ENCODE results near the gene TOPBP1.

TOPBP1 gene

DNA sequence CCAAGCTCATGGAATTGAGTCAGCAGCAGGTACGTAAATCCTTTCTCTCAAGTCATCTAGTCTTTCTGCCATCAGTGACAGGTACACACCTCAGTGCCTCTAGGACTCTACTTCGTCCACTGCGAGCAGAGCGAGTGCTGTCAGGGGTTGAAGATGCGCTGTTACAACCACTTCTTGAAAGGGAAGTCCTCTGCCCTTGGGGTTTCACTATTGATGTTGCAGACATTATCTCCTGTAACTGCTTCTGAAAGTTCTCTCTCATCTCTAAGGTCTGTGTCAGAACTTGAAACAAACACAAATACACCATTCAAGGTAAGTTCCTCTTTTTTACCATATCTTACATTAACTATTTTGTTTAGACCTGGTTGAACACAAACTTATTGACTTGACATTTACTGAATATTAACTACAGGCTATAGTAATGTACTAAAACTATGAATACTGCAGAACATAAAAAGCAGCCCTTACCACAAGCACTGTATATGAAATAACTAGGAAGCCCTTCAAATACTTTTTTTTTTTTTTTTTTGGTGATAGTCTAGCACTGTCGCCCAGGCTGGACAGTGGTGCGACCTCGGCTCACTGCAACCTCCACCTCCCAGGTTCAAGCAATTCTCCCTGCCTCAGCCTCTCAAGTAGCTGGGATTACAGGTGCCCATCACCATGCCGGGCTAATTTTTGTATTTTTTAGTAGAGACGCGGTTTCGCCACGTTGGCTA lies 41.5 kb downstream of the TOPBP1 start:
- no peak for DNase-seq (ENCODE audit: low read depth)

GRCh38 chr3:133611534-133611933 lies 50.2 kb downstream of the TOPBP1 start:
- no peak for DNase-seq (ENCODE audit: low read depth)
- no peak overlapping the region for H3K4me3 ChIP-seq (ENCODE audit: low read depth, low read length)

More for the DNA sequence above, 41.5 kb downstream of the TOPBP1 start:
- H3K4me3 ChIP-seq (ENCODE audit: low read depth, low read length): no peak overlapping the region

DNA sequence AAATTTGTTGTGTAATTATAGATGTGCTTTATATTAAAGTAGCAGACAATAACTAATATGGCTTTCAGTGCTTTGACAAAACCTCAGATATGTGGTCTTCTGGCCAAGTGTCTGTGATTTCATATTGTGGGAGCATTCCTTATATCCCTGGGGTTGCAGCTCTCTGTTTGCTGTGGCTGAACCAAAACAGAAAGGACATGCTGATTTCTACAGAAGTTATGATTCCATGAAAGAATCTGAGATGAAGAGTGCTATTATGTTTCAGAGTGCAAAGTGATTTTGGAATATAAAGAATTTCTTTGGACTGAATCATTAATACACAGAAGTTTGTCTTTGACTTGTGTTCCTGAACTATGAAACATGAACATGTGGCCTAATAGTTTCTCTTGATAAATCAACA lies 51.7 kb downstream of the TOPBP1 start:
- DNase-seq (ENCODE audit: low read depth): no peak
- no peak overlapping the region for H3K4me3 ChIP-seq (ENCODE audit: low read depth, low read length)

GRCh38 chr3:133608388-133608787 lies 53.4 kb downstream of the TOPBP1 start:
- no peak overlapping the region for H3K4me3 ChIP-seq (ENCODE audit: low read depth, low read length)
- DNase-seq (ENCODE audit: low read depth): no peak

DNA sequence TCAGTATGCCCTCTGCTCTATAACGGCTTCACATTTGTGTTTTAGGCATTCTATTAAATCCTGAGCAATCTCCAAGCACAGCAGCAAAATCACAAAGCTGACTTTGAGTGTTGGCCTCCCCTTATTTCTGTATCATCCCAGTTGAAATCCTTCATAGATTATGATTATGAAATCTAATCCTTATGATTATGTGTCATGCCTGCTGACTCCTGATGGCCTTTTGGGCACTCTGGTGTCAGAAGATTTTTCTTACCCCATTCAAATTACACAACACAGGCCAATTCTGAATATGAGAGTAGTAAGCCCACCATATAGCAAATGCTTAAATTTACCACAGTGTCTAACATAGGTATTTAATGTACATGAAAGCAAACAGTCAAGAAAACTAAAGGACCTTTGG lies 53.9 kb downstream of the TOPBP1 start:
- no peak for DNase-seq (ENCODE audit: low read depth)
- no peak overlapping the region for H3K4me3 ChIP-seq (ENCODE audit: low read depth, low read length)

DNA sequence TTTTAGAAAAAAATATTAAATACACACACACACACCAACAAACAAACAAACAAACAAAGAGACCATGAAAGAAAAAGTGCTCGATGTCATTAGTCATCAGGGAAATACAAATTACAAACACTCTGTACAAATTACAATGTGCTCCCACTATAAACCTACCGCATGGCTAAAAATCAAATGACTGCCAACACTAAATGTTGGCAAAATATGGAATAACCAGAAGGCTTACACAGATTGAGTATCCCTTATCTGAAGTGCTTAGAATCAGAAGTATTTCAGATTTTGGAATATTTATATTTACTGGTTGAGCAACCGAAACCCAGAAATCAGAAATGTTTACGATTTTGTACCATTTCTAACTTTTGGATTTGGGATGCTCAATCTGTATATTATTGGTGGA lies 54.8 kb downstream of the TOPBP1 start:
- no peak for DNase-seq (ENCODE audit: low read depth)
- no peak overlapping the region for H3K4me3 ChIP-seq (ENCODE audit: low read depth, low read length)

DNA sequence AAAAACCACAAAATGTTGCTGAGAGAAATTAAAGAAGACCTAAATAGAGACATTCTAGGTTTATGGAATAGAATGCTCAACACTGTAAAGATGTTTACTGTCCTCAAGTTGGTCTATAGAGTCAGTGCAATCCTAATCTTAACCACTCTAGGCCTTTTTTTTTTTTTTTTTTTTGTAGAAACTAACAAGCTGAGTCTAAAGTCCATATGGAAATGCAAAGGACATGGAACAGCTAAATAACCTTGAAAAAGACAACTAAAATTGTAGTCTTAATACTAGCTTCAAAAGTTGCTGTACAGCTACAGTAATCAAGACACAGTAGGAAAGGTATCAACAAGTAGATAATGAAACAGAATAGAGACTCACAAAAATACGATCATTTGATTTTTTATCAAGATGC lies 55.4 kb downstream of the TOPBP1 start:
- H3K4me3 ChIP-seq (ENCODE audit: low read depth, low read length): no peak overlapping the region

GRCh38 chr3:133600572-133601081 lies 61.1 kb downstream of the TOPBP1 start:
- H3K4me3 ChIP-seq (ENCODE audit: low read depth, low read length): no peak overlapping the region

More for the DNA sequence above, 55.4 kb downstream of the TOPBP1 start:
- DNase-seq (ENCODE audit: low read depth): no peak

GRCh38 chr3:133599280-133599679 lies 62.5 kb downstream of the TOPBP1 start:
- H3K4me3 ChIP-seq (ENCODE audit: low read depth, low read length): no peak overlapping the region
- no peak for DNase-seq (ENCODE audit: low read depth)

More at GRCh38 chr3:133600572-133601081, 61.1 kb downstream of the TOPBP1 start:
- DNase-seq (ENCODE audit: low read depth): no peak

GRCh38 chr3:133598405-133598804 lies 63.3 kb downstream of the TOPBP1 start:
- no peak overlapping the region for H3K4me3 ChIP-seq (ENCODE audit: low read depth, low read length)
- no peak for DNase-seq (ENCODE audit: low read depth)

DNA sequence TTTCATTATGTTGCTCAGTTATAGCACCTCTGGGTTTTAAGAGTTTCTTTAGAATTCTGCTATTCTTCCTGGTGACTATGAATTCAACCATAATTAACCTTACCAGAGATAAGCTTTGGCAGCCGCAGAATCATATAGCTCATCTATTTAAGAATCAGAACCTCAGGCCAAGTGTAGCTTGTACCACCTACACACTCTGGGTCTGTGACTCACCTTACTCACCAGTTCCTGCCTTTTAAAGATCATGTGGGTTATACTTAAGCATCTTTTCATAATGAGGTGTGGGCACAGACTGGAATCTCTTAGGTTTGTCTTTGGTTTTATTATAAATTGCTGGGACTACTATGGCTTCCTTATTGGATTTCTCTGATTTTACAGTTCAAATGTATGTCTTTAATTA lies 66.4 kb downstream of the TOPBP1 start:
- no peak for DNase-seq (ENCODE audit: low read depth)
- no peak overlapping the region for H3K4me3 ChIP-seq (ENCODE audit: low read depth, low read length)

DNA sequence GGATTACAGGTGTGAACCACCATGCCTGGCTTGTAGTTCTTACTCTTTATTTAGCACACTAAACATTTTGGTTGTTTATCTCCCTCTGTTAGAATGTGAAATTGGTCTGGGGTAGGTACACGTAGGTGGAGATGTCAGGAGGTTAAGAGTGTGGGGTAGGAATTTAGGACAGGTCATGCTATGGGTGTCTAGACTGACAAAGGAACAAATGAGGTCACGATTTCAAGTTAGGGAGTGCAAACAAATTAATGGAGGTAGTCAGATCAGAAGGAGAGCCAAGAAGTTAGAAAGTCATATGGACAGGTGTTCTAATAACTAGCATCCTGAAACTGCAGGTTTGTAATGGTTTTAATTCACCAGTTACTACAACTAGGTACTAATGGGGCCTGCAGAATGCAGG lies 68.5 kb downstream of the TOPBP1 start:
- no peak overlapping the region for H3K4me3 ChIP-seq (ENCODE audit: low read depth, low read length)
- no peak for DNase-seq (ENCODE audit: low read depth)

DNA sequence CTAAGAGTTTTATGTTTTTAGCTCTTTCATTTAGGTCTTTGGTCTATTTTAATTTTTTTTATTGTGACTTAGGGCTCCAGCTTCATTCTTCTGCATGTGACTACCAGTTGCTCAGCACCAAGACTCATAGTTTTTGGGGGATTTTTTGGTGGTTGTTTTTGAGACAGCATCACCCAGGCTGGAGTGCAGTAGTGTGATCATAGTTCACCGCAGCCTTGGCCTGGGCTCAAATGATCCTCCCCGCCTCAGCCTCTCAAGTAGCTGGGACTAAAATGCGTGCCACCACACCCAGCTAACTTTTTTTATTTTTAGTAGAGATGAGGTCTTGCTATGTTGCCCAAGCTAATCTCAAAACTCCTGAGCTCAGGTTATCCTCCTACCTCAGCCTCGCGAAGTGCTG lies 68.9 kb downstream of the TOPBP1 start:
- DNase-seq (ENCODE audit: low read depth): no peak
- no peak overlapping the region for H3K4me3 ChIP-seq (ENCODE audit: low read depth, low read length)

GRCh38 chr3:133591271-133591742 lies 70.4 kb downstream of the TOPBP1 start:
- no peak for DNase-seq (ENCODE audit: low read depth)
- H3K4me3 ChIP-seq (ENCODE audit: low read depth, low read length): no peak overlapping the region

- no peak for DNase-seq (ENCODE audit: low read depth)
- no peak overlapping the region for H3K4me3 ChIP-seq (ENCODE audit: low read depth, low read length)
Observed at GRCh38 chr3:133589503-133589902, 72.2 kb downstream of the TOPBP1 start.

DNA sequence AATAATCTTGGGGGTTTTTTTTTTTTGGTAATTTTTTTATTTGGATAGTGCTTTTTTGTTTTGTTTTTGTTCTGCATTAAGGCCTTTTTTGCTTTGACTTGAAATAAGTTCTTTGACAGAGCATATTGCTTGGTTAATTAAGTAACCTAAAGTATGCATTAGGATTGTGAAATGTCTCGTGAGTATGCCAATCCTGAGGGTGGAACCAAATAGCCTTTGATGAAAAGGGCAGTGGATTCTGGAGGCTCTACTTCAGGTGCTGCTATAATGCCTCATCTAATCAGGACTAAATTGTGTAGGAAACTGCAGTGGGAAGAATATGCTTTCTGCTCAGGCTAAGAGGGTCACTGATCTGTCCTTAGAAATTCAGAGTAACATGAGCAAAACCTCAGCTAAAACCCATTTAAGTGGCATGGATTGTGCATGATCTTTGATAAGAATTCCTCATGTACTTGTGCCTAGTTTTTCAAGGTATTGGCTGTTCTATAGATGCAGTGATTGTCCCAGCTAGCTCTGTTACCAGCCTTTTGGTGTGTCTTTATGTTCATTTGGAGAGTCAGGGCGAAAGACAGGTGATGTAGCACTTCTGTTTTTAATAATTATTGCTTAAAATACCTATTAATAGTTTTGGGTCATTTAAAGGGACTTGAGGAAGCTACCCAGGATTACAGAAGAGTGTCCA lies 72.8 kb downstream of the TOPBP1 start:
- no peak for DNase-seq (ENCODE audit: low read depth)
- H3K4me3 ChIP-seq (ENCODE audit: low read depth, low read length): no peak overlapping the region

DNA sequence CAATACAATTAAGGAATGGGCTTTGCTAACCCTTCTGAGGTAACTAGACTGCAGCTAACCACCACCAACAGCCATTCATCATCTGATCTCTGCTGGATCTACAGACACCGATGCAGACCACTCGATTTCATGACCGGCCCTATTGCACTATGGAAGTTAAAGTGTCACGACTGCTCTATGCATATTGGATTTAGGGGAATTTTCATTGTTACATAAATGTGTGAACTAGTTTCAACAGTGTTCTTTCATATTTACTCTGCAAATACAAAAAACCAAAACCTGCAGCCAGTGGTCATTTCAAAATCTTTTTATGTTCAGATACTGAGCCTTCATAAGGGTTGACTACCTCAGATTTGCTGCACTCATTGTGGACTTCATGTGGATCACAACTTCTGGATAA lies 73.7 kb downstream of the TOPBP1 start:
- no peak overlapping the region for H3K4me3 ChIP-seq (ENCODE audit: low read depth, low read length)
- DNase-seq (ENCODE audit: low read depth): no peak

DNA sequence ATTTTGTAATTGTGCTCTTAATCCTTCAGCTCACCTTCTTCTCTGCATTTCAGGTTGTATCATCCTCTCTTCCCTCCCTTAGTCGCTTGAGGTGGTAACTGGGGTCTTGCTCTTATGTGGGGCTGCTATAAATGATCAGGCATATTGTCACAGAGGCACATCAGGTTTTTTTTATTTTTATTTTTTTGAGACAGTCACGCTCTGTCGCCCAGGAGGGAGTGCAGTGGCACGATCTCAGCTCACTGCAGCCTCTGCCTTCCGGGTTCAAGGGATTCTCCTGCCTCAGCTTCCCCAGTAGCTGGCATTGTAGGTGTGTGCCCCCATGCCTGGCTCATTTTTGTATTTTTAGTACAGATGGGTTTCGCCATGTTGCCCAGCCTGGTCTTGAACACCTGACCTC lies 78.3 kb downstream of the TOPBP1 start:
- no peak overlapping the region for H3K4me3 ChIP-seq (ENCODE audit: low read depth, low read length)
- no peak for DNase-seq (ENCODE audit: low read depth)

- no peak overlapping the region for H3K4me3 ChIP-seq (ENCODE audit: low read depth, low read length)
- no peak for DNase-seq (ENCODE audit: low read depth)
Observed at GRCh38 chr3:133578548-133579191, 83.1 kb downstream of the TOPBP1 start.

DNA sequence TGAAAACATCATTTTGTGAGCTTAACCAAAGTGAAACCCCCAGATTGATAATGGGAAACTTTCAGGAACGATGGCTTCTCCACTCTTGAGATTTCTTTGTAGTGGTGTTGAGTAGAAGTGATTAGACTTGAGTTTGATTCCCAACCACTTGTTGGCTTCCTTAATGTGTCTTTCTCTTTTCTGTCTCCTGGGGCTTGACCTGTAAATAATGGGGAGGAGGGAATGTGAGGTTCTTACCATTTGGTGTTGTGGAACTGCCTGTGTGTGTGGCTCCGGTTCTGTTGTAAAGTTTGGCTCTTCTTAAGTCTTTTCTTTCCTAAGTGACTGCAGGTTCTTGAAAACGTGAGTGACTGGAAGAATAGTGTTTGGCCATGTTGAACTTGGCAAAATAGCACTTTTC lies 85.6 kb downstream of the TOPBP1 start:
- DNase-seq (ENCODE audit: low read depth): no peak
- peak overlapping the region; percentile 89 for H3K4me3 ChIP-seq (ENCODE audit: low read depth, low read length)
